Progenitor cell of endocrine pancreas (in vitro differentiated cells): ENCODE results near the gene DIP2C. TPM values are rescaled to one million over a fixed set of nuclear protein-coding genes. Genes with fewer than 3 reads are reported as not detected.

Experiments
- DNase-seq: peaks from one replicate; pipeline ENCODE4 v3.0.0; 2021; ENCODE audit warnings: low spot score; ENCODE audit not compliant: unreplicated experiment
- H3K27ac Mint-ChIP-seq: 2 replicates; pipeline ENCODE4 v1.8.0; 2021; ENCODE audit warnings: mild to moderate bottlenecking, moderate library complexity, mixed read lengths
- H3K27me3 Mint-ChIP-seq: 2 replicates; pipeline ENCODE4 v1.8.0; 2021; ENCODE audit warnings: mixed read lengths
- H3K36me3 Mint-ChIP-seq: 2 replicates; pipeline ENCODE4 v1.8.0; 2022; ENCODE audit warnings: mixed read lengths; ENCODE audit not compliant: insufficient read depth
- H3K4me1 Mint-ChIP-seq: 2 replicates; pipeline ENCODE4 v1.8.0; 2021; ENCODE audit warnings: low read depth, mixed read lengths
- H3K4me3 Mint-ChIP-seq: 2 replicates; pipeline ENCODE4 v1.8.0; 2021; ENCODE audit warnings: low read depth, mild to moderate bottlenecking, moderate library complexity, mixed read lengths
- H3K9me3 Mint-ChIP-seq: 2 replicates; pipeline ENCODE4 v1.8.0; 2021; ENCODE audit warnings: low read depth, mixed read lengths
- CTCF ChIP-seq: fragments of 200-600 bp; sonication (generic); IDR thresholded peaks from one replicate; pipeline ENCODE4 v1.5.0; 2021; ENCODE audit warnings: antibody characterized with exemption, mild to moderate bottlenecking; ENCODE audit not compliant: unreplicated experiment
- total RNA-seq: library from RNA; stranded (reverse); gene quantifications from 2 replicates; pipeline ENCODE4 v1.2.1, GENCODE V29; 2021

The DIP2C gene
- total RNA-seq, 1 donor from 2014 or later = 27.2 TPM

GRCh38 chr10:389261-389790, 300.1 kb downstream of the DIP2C start:
- no peaks in the 10 kb centered on the region for H3K9me3 Mint-ChIP-seq
- TF ChIP-seq CTCF = no peak
- H3K4me1 Mint-ChIP-seq = peaks cover 6% of the 10 kb centered on the region
- DNase-seq = no peak
- H3K27me3 Mint-ChIP-seq = no peaks in the 10 kb centered on the region
- no peak overlapping the region for H3K4me3 Mint-ChIP-seq
- H3K27ac Mint-ChIP-seq = no peak overlapping the region
- peaks cover 12% of the 10 kb centered on the region for H3K36me3 Mint-ChIP-seq

GRCh38 chr10:388661-389045, 300.8 kb downstream of the DIP2C start:
- no peak for TF ChIP-seq CTCF
- no peaks in the 10 kb centered on the region for H3K9me3 Mint-ChIP-seq
- DNase-seq = no peak
- H3K27ac Mint-ChIP-seq = no peak overlapping the region
- peaks cover 6% of the 10 kb centered on the region for H3K4me1 Mint-ChIP-seq
- H3K36me3 Mint-ChIP-seq = peaks cover 18% of the 10 kb centered on the region
- H3K27me3 Mint-ChIP-seq = no peaks in the 10 kb centered on the region
- H3K4me3 Mint-ChIP-seq = no peak overlapping the region

GRCh38 chr10:387909-388660, 301.4 kb downstream of the DIP2C start:
- DNase-seq = no peak
- no peaks in the 10 kb centered on the region for H3K27me3 Mint-ChIP-seq

GRCh38 chr10:387593-387891, 301.9 kb downstream of the DIP2C start:
- H3K27me3 Mint-ChIP-seq = no peaks in the 10 kb centered on the region
- no peaks in the 10 kb centered on the region for H3K9me3 Mint-ChIP-seq
- no peak for TF ChIP-seq CTCF
- H3K27ac Mint-ChIP-seq = no peak overlapping the region
- peaks cover 20% of the 10 kb centered on the region for H3K36me3 Mint-ChIP-seq
- DNase-seq = no peak
- no peak overlapping the region for H3K4me3 Mint-ChIP-seq
- peaks cover 6% of the 10 kb centered on the region for H3K4me1 Mint-ChIP-seq

More at GRCh38 chr10:387909-388660, 301.4 kb downstream of the DIP2C start:
- no peak for TF ChIP-seq CTCF
- H3K27ac Mint-ChIP-seq = no peak overlapping the region
- no peak overlapping the region for H3K4me3 Mint-ChIP-seq
- peaks cover 6% of the 10 kb centered on the region for H3K4me1 Mint-ChIP-seq
- H3K36me3 Mint-ChIP-seq = peaks cover 20% of the 10 kb centered on the region
- H3K9me3 Mint-ChIP-seq = no peaks in the 10 kb centered on the region

GRCh38 chr10:386771-387592, 302.5 kb downstream of the DIP2C start:
- peaks cover 6% of the 10 kb centered on the region for H3K4me1 Mint-ChIP-seq
- H3K27me3 Mint-ChIP-seq = no peaks in the 10 kb centered on the region
- H3K9me3 Mint-ChIP-seq = no peaks in the 10 kb centered on the region
- H3K27ac Mint-ChIP-seq = no peak overlapping the region
- no peak for TF ChIP-seq CTCF
- DNase-seq = no peak
- H3K4me3 Mint-ChIP-seq = no peak overlapping the region
- H3K36me3 Mint-ChIP-seq = peaks cover 20% of the 10 kb centered on the region
